Left kidney (tissue), 8 donors: ENCODE measurements around the gene MALT1. TPM values are rescaled to one million over a fixed set of nuclear protein-coding genes. Genes with fewer than 3 reads are reported as not detected.
"Not testable (repeated sequence)": the region's sequence is repeated elsewhere in the genome, so short reads cannot be mapped to it uniquely, and the experiment has no call there.

Source experiments
- DNase-seq: peaks from one replicate; pipeline ENCODE4 v3.0.0-alpha.2; 2013
- long read RNA-seq, 8 donors: transcript quantifications; one replicate each; lab custom pipeline, GENCODE V29; 2026
- polyA plus RNA-seq: library from polyadenylated mRNA; unstranded; fragments of 120-200 nt; gene quantifications from one replicate; pipeline ENCODE4 v1.2.1, GENCODE V29; 2013; ENCODE audit not compliant: insufficient read length

MALT1 gene, protein sequence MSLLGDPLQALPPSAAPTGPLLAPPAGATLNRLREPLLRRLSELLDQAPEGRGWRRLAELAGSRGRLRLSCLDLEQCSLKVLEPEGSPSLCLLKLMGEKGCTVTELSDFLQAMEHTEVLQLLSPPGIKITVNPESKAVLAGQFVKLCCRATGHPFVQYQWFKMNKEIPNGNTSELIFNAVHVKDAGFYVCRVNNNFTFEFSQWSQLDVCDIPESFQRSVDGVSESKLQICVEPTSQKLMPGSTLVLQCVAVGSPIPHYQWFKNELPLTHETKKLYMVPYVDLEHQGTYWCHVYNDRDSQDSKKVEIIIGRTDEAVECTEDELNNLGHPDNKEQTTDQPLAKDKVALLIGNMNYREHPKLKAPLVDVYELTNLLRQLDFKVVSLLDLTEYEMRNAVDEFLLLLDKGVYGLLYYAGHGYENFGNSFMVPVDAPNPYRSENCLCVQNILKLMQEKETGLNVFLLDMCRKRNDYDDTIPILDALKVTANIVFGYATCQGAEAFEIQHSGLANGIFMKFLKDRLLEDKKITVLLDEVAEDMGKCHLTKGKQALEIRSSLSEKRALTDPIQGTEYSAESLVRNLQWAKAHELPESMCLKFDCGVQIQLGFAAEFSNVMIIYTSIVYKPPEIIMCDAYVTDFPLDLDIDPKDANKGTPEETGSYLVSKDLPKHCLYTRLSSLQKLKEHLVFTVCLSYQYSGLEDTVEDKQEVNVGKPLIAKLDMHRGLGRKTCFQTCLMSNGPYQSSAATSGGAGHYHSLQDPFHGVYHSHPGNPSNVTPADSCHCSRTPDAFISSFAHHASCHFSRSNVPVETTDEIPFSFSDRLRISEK
- polyA plus RNA-seq, result 42.6 TPM
- long read RNA-seq, donor 1, result 0 reads
- long read RNA-seq, donor 2, full-length matches to known transcripts, result 1 of 1 reads
- long read RNA-seq, donor 2, partial matches to known transcripts, result 0 of 1 reads
- long read RNA-seq, donor 2, other reads (novel, unspliced or antisense), result 0 of 1 reads
- long read RNA-seq, donor 3, result 0 reads
- long read RNA-seq, donor 4, result 0 reads
- long read RNA-seq, donor 5, full-length matches to known transcripts, result 1 of 1 reads
- long read RNA-seq, donor 5, partial matches to known transcripts, result 0 of 1 reads
- long read RNA-seq, donor 5, other reads (novel, unspliced or antisense), result 0 of 1 reads
- long read RNA-seq, donor 6, full-length matches to known transcripts, result 2 of 2 reads
- long read RNA-seq, donor 6, partial matches to known transcripts, result 0 of 2 reads
- long read RNA-seq, donor 6, other reads (novel, unspliced or antisense), result 0 of 2 reads
- long read RNA-seq, donor 7, full-length matches to known transcripts, result 2 of 2 reads
- long read RNA-seq, donor 7, partial matches to known transcripts, result 0 of 2 reads
- long read RNA-seq, donor 7, other reads (novel, unspliced or antisense), result 0 of 2 reads
- long read RNA-seq, donor 8, full-length matches to known transcripts, result 1 of 1 reads
- long read RNA-seq, donor 8, partial matches to known transcripts, result 0 of 1 reads
- long read RNA-seq, donor 8, other reads (novel, unspliced or antisense), result 0 of 1 reads

DNA sequence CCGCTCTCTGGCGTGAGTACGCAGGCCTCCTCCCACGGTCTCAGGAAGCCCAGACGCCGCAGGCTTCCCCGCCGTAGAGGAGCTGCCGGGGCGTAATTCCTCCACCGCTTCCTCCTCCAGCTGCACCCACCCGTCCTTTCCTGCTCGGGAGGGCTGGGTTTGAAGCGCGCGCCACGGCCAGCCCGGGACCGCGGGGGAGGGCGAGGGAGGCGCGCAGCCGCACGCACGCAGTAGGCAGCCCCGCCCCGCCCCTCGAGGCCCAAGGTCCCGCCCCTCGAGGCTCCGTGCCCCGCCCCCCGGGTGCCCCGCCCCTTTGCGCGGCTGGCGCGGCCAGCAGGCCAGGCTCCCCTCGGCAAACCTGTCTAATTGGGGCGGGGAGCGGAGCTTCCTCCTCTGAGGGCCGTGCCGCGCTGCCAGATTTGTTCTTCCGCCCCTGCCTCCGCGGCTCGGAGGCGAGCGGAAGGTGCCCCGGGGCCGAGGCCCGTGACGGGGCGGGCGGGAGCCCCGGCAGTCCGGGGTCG lies at the start of gene MALT1:
Gene MALT1 (plus strand): TSS at position 355 of the 521 bp plus-strand sequence. CDS start 179 bp downstream, outside the sequence.
- peak; percentile 89 for DNase-seq

DNA sequence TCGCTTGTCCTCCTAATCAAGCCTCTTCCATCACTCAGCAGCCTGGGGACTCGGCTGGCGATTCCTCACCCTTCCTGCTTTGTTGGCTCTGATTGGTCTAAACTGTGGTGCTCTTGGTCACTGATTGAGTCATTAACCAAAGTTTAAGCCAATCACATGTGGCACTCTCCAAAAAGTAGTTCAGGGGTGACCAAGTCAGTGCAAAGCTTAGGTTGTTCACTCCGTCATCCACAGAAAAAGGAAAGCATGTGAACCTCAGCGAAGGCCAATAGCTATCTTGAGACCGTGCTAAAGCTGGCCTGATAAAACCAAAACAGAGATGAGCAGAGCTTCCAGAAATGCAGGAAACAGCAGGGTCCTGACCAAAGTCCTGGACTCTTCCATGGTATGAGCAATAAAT lies 47.3 kb upstream of the MALT1 start:
- DNase-seq, result no peak

DNA sequence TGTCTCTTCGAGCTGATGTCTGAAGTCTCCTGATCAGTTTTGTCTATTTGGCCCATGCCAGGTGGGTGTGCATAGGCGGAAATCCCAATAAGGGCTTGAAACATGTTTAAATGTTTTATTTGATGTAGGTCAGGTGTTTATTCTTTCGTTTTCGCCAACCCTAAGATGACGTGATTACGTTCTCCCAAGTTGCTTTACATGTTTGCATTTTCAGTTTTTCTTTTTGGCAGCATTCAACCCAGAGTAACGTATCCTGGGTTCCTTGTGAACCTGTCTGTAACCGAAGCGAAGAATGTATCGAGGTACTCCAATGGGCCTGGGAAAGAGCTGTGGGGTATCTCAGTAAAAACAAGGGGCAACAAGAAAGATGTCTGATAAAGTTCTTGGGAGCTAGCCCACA lies 45.4 kb upstream of the MALT1 start:
- DNase-seq, result no peak

DNA sequence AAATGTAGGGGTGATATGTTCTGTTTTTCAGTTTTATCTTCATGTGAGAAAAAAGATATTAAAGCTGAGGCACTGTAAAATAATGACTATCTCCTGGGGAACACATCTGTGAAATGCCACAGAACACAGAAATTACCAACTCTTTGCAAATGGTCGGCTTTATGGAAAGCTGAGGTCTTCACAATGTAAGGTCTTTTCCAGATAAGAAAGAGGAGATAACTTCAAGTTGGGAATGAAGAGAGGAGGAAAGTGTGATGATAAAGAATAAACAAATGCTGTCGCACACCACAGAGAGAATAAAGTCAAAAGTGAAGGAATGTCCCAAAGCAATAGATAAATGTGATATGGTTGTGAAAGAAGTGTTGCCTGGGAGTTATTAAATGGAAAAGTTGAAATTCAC lies 41.2 kb upstream of the MALT1 start:
- no peak for DNase-seq

DNA sequence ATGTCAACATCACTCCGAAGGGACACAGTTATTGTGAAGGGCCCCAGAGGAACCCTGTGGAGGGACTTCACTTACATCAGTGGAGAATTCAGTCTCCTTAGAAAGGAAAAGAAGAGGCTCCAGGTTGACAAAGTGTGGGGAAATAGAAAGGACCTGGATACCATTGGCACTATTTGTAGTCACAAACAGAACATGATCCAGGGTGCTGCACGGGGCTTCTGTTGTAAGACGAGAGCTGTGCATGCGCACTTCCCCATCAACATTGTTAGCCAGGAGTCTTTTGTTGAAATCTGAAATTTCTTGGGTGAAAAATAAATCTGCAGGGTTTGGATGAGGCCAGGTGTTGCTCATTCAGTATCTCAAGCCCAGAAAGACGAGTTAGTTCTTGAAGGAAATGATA lies 40.0 kb upstream of the MALT1 start:
- no peak for DNase-seq

DNA sequence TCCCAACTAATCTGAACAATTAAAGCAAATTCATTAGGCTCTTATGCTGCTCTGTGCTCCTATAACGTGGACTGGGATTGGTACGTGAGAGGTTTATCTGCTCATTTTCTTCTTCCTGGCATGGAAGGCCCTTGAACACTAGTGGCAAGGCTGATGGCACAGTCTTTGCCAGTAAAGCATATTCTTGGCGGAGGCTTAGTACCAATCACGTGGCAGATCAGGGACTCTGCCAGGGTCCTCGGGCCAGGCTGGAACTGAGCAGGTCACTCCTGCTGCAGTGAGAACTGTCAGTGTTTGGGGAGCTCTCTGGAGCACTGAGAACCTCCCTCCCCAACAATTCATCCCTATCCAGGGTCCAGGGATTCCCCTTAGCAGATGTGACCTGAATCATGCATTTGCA lies 38.7 kb upstream of the MALT1 start:
- DNase-seq, result no peak

DNA sequence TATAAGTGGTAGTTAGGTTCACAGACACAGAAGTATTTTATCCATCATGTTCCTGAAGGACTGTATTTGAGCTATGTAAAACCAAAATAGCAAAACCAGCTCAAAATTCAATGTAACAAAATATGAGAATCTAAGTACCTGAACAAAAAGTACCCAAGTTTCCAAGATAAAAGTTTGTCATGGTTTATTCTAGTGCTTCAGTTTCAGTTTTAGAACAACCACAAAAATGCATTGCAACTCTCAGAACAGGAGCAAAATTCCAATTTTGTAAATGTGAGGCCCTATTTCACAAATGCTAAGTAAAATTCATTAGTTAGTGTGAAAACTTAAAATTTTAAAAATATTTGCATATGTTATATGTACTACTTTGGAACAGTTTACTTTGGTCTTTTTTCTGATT lies 37.4 kb upstream of the MALT1 start:
- no peak for DNase-seq

DNA sequence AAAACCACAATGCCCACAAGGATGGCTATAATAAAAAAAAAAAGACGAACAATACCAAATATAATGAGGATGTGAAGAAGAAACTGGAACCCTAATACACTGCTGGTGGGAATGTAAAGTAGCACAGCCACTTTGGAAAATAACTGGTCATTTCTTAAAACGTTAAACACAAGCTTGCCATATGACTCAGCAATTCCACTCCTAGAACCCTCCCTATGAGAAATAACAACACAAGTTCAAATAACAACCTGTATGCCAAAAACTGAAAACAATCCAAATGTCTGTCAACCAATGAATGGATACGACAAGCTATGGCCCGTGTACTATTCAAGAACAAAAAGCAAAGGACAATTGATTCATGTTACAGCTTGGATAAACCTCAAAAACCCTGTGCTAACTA lies 35.4 kb upstream of the MALT1 start:
- no peak for DNase-seq

DNA sequence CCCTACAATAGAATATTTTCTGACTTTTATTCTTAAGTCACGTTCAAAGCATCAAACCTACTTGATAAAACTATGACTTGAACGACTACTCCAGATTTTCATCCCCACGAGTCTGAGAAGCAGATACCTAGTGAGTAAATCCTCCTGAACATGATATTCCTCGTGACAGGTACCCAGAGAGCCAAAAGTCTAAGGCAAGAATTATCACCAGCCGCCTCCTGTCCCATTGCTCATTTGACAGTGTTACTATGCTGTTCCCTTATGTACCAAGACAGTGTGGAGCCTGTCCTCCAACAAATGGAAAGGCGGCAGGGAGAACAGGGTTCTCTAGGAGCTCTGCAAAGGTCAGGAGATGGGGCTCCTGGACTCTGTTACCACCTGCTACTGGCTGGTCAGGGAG lies 34.1 kb upstream of the MALT1 start:
- no peak for DNase-seq

DNA sequence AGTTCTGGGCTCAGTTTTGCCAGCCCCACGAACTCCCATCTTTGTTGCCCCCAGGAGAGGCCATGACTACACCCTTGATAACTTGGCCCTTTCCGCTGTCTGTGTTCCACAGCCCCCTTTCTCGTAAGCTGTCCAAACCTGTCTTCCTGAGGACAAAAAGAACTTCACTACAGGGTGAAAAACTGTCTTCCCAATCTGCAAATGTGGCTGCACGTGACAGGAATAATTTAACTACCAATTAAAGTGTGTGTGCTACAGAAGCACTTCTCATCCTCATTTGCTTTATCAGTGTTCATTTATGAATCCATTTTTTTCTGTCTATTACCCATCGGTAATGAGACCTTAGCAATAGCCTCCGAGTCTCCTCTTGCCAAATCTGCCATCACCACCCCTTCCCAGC lies 33.3 kb upstream of the MALT1 start:
- no peak for DNase-seq

DNA sequence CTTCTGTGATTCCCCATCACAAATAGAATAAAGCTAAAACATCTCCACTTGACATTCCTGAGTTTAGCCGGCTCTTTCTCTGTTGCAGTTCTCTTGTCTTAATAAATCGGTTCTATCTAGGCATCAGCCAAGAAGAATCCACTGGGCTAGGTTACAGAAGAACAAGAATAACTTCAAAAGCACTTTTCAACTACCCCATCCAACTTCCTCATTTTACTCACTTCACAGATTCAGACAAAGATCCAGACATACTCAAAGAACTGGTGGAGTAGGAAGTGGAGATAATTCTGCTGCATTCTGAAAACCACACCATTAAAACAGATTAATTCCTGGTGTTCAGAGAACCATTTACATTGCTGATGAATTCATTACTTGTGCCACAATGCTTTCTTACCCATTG lies 32.8 kb upstream of the MALT1 start:
- DNase-seq, result no peak

DNA sequence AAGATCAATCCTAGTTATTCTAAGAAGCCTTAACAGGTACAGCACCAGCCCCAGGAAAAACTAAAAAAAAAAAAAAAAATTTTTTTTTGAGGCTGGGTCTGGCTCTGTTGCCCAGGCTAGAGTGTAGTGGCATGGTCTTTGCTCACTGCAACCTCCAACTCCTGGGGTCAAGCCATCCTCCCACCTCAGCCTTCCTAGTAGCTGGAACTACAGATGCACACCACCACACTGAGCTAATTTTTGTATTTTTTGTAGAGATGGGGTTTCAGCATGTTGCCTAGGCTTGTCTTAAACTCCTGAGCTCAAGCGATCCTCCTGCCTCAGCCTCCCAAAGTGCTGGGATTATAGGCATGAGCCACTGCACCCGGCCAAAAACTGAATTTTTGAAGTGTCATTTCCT lies 32.0 kb upstream of the MALT1 start:
- no peak for DNase-seq

DNA sequence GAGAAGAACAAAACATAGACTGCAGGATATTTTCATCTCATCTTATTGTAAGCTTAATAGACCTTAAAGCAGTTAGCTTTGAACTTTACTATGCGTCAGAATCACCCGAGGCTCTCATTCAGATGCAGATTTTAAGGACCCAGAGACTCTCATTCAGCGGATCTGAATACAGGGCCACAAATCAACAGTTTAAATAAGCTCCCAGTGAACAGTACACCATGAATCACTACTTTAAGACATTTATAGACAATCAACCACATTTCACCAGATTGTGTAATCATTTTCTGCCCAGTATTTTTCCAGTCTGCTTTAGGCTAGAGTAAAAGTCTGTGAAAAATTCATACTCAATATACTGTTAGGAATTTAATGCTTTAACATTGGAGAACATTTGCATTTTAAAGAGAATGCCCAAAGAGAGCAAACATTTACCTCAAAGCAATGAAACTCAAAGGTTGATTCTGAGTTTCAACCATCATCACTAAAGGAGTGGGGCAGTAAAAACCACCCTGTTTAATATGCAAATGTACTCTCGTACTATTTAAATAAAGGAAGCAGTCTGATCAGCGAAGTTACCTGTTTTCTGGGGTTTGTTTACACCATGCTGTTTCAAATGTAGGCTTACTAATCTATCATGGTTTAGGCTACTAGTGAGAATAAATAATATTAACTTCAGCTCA lies 31.4 kb upstream of the MALT1 start:
- DNase-seq, result no peak

DNA sequence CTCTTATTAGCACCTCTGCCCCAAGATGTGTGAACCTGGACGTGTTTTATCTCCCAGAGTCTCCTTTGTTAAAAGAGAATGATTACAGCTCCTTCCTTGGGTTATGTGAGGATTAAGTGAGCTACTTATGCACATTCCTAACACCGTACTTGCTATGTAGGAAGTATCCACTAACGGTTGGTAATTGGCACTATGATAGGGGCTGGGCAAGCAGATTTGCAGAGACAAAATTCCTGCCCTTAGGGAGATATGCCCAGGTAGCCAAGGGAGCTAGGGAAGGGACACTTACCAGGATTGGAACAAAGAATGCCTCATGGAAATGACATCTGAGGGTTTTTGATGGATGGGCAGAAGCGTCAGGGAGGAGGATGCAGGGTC lies 30.8 kb upstream of the MALT1 start:
- DNase-seq, result no peak

DNA sequence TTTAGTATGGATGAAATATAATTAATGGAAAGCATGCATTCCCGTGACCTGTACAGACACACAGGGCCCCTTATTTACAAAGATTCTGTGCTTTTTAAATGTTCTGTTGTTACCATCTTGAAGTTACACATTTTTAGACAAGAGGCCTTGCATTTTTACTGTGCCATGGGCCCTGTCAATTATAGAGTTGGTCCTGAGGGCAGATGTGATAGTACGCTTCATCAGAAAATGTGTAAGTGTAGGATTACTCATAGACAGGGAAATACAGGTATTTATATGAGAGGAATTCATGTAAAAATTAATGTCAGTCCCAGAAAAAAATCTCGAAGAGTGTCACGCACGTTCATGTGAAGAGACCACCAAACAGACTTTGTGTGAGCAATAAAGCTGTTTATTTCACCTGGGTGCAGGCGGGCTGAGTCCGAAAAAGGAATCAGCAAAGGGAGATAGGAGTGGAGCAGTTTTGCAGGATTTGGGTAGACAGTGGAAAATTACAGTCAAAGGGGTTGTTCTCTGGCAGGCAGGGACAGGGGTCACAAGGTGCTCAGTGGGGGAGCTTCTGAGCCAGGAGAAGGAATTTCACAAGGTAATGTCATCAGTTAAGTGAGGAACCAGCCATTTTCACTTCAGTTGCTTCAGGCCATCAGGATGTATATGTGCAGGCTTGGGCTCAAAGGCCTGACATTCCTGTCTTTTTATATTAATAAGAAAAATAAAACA lies 30.2 kb upstream of the MALT1 start:
- no peak for DNase-seq

DNA sequence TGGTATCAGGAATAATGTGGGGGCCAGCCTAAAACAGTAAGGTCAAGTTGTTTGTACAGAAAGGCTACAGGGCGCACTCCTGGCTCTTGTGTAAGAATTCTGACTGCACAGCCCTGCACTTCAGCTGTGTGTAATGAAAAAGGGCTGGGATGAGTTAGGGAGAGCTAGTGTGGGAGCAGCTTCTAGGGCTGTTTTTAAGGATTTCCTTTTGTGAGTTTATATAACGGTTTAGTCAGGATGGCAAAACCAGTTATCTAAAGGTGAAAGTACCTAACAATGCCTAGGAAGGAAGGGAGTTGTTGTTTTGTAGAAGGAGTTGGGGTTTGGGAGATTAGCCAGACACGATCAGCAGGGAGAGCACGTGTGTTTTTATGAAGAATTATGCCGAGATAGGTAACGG lies 27.7 kb upstream of the MALT1 start:
- DNase-seq, result not testable (repeated sequence)

DNA sequence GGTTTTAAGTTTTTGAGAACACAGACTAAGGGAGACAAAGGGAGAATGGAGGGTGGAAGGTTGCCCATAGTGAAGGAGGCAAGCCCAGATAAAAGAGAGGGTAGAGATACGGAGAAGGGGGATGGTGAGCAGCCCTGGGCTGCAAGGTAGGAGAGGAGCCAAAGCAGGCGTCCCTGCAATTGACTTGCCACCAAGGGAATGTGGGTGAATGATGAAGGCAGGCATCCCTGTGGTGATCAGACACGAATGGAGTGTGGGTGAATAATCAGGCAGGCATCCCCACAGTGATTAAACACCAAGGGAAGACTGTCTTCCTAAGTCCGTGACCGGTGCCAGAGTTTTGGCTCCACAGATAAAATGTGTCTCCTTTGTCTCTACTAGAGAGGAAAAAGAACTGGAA lies 25.9 kb upstream of the MALT1 start:
- no peak for DNase-seq

DNA sequence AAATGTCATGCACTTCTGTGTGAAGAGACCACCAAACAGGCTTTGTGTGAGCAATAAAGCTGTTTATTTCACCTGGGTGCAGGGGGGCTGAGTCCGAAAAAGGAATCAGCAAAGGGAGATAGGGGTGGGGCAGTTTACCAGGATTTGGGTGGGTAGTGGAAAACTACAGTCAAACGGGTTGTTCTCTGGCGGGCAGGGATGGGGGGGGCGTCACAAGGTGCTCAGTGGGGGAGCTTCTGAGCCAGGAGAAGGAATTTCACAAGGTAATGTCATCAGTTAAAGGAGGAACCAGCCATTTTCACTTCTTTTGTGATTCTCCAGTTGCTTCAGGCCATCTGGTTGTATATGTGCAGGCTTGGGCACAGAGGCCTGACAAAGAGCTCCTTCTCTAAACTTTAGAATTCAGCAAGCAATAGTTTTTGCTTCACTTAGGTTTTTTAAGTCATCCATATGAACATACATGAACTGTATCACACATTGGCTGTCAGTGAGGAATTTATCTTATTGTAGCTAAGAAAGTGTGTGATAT lies 24.9 kb upstream of the MALT1 start:
- no peak for DNase-seq

DNA sequence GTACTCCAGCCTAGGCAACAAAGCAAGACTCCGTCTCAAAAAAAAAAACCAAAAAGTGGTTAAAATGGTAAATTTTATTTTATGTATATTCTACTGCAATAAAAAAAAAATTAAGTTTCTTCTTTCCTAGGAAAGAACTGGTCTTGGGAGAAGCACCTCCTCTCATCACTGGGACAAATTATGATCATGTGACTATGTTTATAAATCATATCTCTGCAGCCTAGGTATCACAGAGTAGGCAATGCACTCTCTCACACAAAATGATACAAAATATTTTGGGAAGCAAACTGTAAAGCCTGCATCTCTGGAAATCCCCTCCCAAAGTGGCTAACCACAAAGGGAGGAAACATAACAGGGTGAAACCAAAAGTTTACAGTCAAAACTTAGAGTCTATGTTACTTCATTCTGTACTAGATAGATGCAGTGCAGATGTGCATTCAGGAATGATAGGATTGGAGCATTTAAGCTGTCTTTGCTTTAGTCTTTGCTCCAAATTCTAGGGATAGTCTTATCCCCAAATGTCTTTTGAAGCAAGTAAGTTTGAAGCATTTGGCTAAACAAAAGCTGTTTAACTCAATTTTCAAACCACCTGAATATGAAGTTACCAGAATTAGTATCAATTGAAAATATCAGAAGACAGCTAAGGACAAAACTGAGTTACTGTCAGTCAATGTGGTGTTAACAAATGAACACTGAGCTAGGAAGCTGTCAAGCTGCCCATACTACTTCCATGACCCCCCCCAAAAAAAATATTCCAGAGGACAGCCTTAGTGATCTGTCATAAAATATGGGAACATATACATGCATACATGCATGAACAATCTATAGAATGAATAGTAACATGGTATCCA lies 21.1 kb upstream of the MALT1 start:
- DNase-seq, result no peak
